Mesenchymal stem cell (in vitro differentiated cells and primary cell): ENCODE data around the gene MAP3K10.
"Not testable (repeated sequence)": the region's sequence is repeated elsewhere in the genome, so short reads cannot be mapped to it uniquely, and the experiment has no call there.

Experiments
- DNase-seq: peaks from one replicate; pipeline ENCODE4 v3.0.0-alpha.2; 2013
- H2AFZ ChIP-seq: one replicate; pipeline ENCODE4 v1.6.1; 2013; ENCODE audit warnings: low read depth, mild to moderate bottlenecking, control low read depth, inconsistent platforms, low read length, moderate library complexity
- H2AK5ac ChIP-seq: 2 replicates; pipeline ENCODE4 v1.6.1; 2013; ENCODE audit warnings: low read length, moderate library complexity, mild to moderate bottlenecking, inconsistent platforms; ENCODE audit not compliant: severe bottlenecking
- H2BK120ac ChIP-seq: one replicate; pipeline ENCODE4 v1.6.1; 2013; ENCODE audit warnings: low read depth, mild to moderate bottlenecking, inconsistent platforms, low read length, moderate library complexity
- H2BK12ac ChIP-seq, 2 experiments: one replicate each; pipeline ENCODE4 v1.6.1; 2013; ENCODE audit warnings: inconsistent platforms in 2 of 2, low read length in 2 of 2, mild to moderate bottlenecking in 2 of 2, moderate library complexity in 2 of 2, control low read depth in 1 of 2
- H2BK15ac ChIP-seq: one replicate; pipeline ENCODE4 v1.6.1; 2013; ENCODE audit warnings: mild to moderate bottlenecking, low read depth, inconsistent platforms; ENCODE audit not compliant: poor library complexity, severe bottlenecking
- H2BK5ac ChIP-seq: 2 replicates; pipeline ENCODE4 v1.6.1; 2013; ENCODE audit warnings: low read depth, mild to moderate bottlenecking, low read length, control low read depth, inconsistent platforms; ENCODE audit not compliant: poor library complexity, severe bottlenecking
- H3K14ac ChIP-seq, 2 experiments: one replicate each; pipeline ENCODE4 v1.6.1; 2013; ENCODE audit warnings: inconsistent platforms in 2 of 2, low read length in 2 of 2, control low read depth in 1 of 2, mild to moderate bottlenecking in 1 of 2, moderate library complexity in 1 of 2
- H3K18ac ChIP-seq, 2 experiments: one replicate each; pipeline ENCODE4 v1.6.1; 2013; ENCODE audit warnings: inconsistent platforms in 2 of 2, low read length in 2 of 2, control low read depth in 1 of 2, low read depth in 1 of 2, mild to moderate bottlenecking in 1 of 2
- H3K23ac ChIP-seq, 2 experiments: one replicate each; pipeline ENCODE4 v1.6.1; 2013; ENCODE audit warnings: inconsistent platforms in 2 of 2, low read length in 2 of 2, mild to moderate bottlenecking in 2 of 2, moderate library complexity in 2 of 2, control low read depth in 1 of 2
- H3K27ac ChIP-seq: 2 replicates; pipeline ENCODE4 v1.5.1; 2013; ENCODE audit warnings: mild to moderate bottlenecking, moderate library complexity, low read length, control low read depth, inconsistent platforms; ENCODE audit not compliant: poor library complexity, severe bottlenecking
- H3K27me3 ChIP-seq, 2 experiments: 2 replicates each; pipeline versions ENCODE4 v1.6.1 to v1.7.0; 2013; ENCODE audit warnings: low read length in 2 of 2, mild to moderate bottlenecking in 2 of 2, moderate library complexity in 2 of 2, control low read depth in 1 of 2, inconsistent platforms in 1 of 2; ENCODE audit not compliant: control insufficient read depth in 1 of 2, insufficient read depth in 1 of 2
- H3K36me3 ChIP-seq, 2 experiments: 2 replicates each; pipeline versions ENCODE4 v1.6.1 to v1.7.0; 2013; ENCODE audit warnings: low read length in 2 of 2, control low read depth in 1 of 2, inconsistent platforms in 1 of 2, low read depth in 1 of 2, mild to moderate bottlenecking in 1 of 2; ENCODE audit not compliant: insufficient read depth in 2 of 2, control insufficient read depth in 1 of 2
- H3K4ac ChIP-seq, 2 experiments: one replicate each; pipeline ENCODE4 v1.6.1; 2013; ENCODE audit warnings: inconsistent platforms in 2 of 2, low read length in 2 of 2, mild to moderate bottlenecking in 2 of 2, moderate library complexity in 2 of 2, control low read depth in 1 of 2, low read depth in 1 of 2
- H3K4me1 ChIP-seq: 2 replicates; pipeline ENCODE4 v1.6.1; 2013; ENCODE audit warnings: low read depth, low read length, control low read depth; ENCODE audit not compliant: control insufficient read depth, insufficient read depth
- H3K4me2 ChIP-seq: 2 replicates; pipeline ENCODE4 v1.6.1; 2013; ENCODE audit warnings: low read length, mild to moderate bottlenecking, inconsistent platforms; ENCODE audit not compliant: poor library complexity, severe bottlenecking
- H3K4me3 ChIP-seq, 2 experiments: 2 replicates each; pipeline versions ENCODE4 v1.5.1 to v1.7.0; 2013; ENCODE audit warnings: low read length in 2 of 2, mild to moderate bottlenecking in 2 of 2, control low read depth in 1 of 2, low read depth in 1 of 2; ENCODE audit not compliant: insufficient read depth in 1 of 2
- H3K79me1 ChIP-seq: replicated peaks from 2 replicates; pipeline ENCODE4 v1.6.1; 2013; ENCODE audit warnings: mild to moderate bottlenecking, control low read depth, low read length, inconsistent platforms; ENCODE audit not compliant: poor library complexity, severe bottlenecking
- H3K9ac ChIP-seq: 2 replicates; pipeline ENCODE4 v1.7.0; 2013; ENCODE audit warnings: mild to moderate bottlenecking, low read length, moderate library complexity
- H3K9me3 ChIP-seq: 2 replicates; pipeline ENCODE4 v1.7.0; 2013; ENCODE audit warnings: mild to moderate bottlenecking, low read length; ENCODE audit not compliant: control insufficient read depth
- H4K8ac ChIP-seq: one replicate; pipeline ENCODE4 v1.6.1; 2013; ENCODE audit warnings: inconsistent platforms, mild to moderate bottlenecking, low read length, moderate library complexity
- H4K91ac ChIP-seq: one replicate; pipeline ENCODE4 v1.6.1; 2013; ENCODE audit warnings: mild to moderate bottlenecking, low read length, inconsistent platforms
- WGBS: methylation state at CpG from one replicate; pipeline ENCODE4 v1.1.7; 2013; ENCODE audit warnings: mixed read lengths; 5-methylcytosine and 5-hydroxymethylcytosine counted together

Gene MAP3K10

GRCh38 chr19:40165362-40165937 is 25.8 kb upstream of the MAP3K10 start:
- Histone ChIP-seq H3K14ac (no peak overlapping the region), H3K23ac (no peak overlapping the region), H3K27me3 (peaks cover 0 to 4% of the 10 kb centered on the region in 2 experiments), H2BK12ac (no peak overlapping the region), H3K4me1 (peaks cover 2% of the 10 kb centered on the region), H4K91ac (no peak overlapping the region), H2AK5ac (no peak overlapping the region), H3K27ac (no peak overlapping the region), H3K79me1 (no peaks in the 10 kb centered on the region), H2AFZ (no peak overlapping the region), H3K4me2 (no peak overlapping the region), H3K9me3 (no peaks in the 10 kb centered on the region), H2BK120ac (no peak overlapping the region), H2BK15ac (no peak overlapping the region), H3K4me3 (no peak overlapping the region), H3K4ac (no peak overlapping the region), H4K8ac (no peak overlapping the region), H3K36me3 (no peaks in the 10 kb centered on the region), H3K9ac (peak overlapping the region; percentile 24), H2BK5ac (no peak overlapping the region), H3K18ac (no peak overlapping the region)
- DNase-seq = peak; percentile 30
- WGBS = 30% methylated on average over 10 of the region's 10 CpGs

GRCh38 chr19:40169482-40170302 is 21.5 kb upstream of the MAP3K10 start:
- H3K4ac ChIP-seq, H3K36me3 ChIP-seq, H3K27me3 ChIP-seq, DNase-seq, H2BK15ac ChIP-seq, H3K4me2 ChIP-seq, H2AFZ ChIP-seq, H3K9me3 ChIP-seq, H4K8ac ChIP-seq, H4K91ac ChIP-seq, H2AK5ac ChIP-seq, H3K4me1 ChIP-seq, H2BK5ac ChIP-seq, H3K23ac ChIP-seq, H2BK120ac ChIP-seq, H2BK12ac ChIP-seq, H3K79me1 ChIP-seq, H3K9ac ChIP-seq, H3K27ac ChIP-seq, H3K14ac ChIP-seq, H3K18ac ChIP-seq, H3K4me3 ChIP-seq: not testable (repeated sequence)
- WGBS = 93% methylated on average over 26 of the region's 30 CpGs

GRCh38 chr19:40170303-40170989 is 20.8 kb upstream of the MAP3K10 start:
- H2BK5ac ChIP-seq, H3K36me3 ChIP-seq, H3K4ac ChIP-seq, H3K4me3 ChIP-seq, H3K4me2 ChIP-seq, H3K23ac ChIP-seq, H2AK5ac ChIP-seq, H3K9ac ChIP-seq, H3K18ac ChIP-seq, H3K4me1 ChIP-seq, H3K27me3 ChIP-seq, H3K79me1 ChIP-seq, H2BK15ac ChIP-seq, DNase-seq, H4K8ac ChIP-seq, H2BK12ac ChIP-seq, H3K27ac ChIP-seq, H3K14ac ChIP-seq, H2BK120ac ChIP-seq, H2AFZ ChIP-seq, H4K91ac ChIP-seq, H3K9me3 ChIP-seq: not testable (repeated sequence)
- WGBS = 95% methylated on average over 37 of the region's 39 CpGs

- not testable (repeated sequence) for H3K18ac ChIP-seq, H3K4me2 ChIP-seq, H3K27me3 ChIP-seq, H2BK15ac ChIP-seq, H2BK12ac ChIP-seq, H3K27ac ChIP-seq, H3K9ac ChIP-seq, H4K91ac ChIP-seq, H3K4ac ChIP-seq, H3K14ac ChIP-seq, H3K23ac ChIP-seq, H2BK5ac ChIP-seq, H2AK5ac ChIP-seq, H3K4me3 ChIP-seq, DNase-seq, H3K9me3 ChIP-seq, H2BK120ac ChIP-seq, H2AFZ ChIP-seq, H4K8ac ChIP-seq, H3K79me1 ChIP-seq, H3K36me3 ChIP-seq, H3K4me1 ChIP-seq
- 97% methylated on average over 4 of the region's 4 CpGs for WGBS
These were observed 19.9 kb upstream of the MAP3K10 start for GRCh38 chr19:40171293-40171692.
